WTC11 (cell line): ENCODE data around the gene STAMBP. TPM values are rescaled to one million over a fixed set of nuclear protein-coding genes. Genes with fewer than 3 reads are reported as not detected.

Experiments used
- ATAC-seq: fragments of 200-7000 bp; cut with Tn5 transposase; 2 replicates; pipeline ENCODE4 v1.10.0; 2021; ENCODE audit warnings: mild to moderate bottlenecking, moderate library complexity
- CTCF ChIA-PET: fragments of 300-600 bp; sonication (Branson Sonifier 250); formaldehyde crosslinking; loops from one replicate; lab custom pipeline; 2021; ENCODE audit warnings: antibody characterized with exemption; lab: Charles Lee
- POLR2A ChIA-PET: fragments of 350-600 bp; sonication (Branson Sonifier 250); formaldehyde crosslinking; loops from one replicate; lab custom pipeline; 2021; ENCODE audit warnings: antibody characterized with exemption; lab: Charles Lee
- DNase-seq: peaks from one replicate; pipeline ENCODE4 v3.0.0; 2021; ENCODE audit warnings: low spot score
- H3K27ac Mint-ChIP-seq: 2 replicates; pipeline ENCODE4 v1.8.0; 2021; ENCODE audit warnings: mixed read lengths
- H3K27me3 Mint-ChIP-seq: 2 replicates; pipeline ENCODE4 v1.8.0; 2021; ENCODE audit warnings: low read depth, mild to moderate bottlenecking, moderate library complexity, mixed read lengths
- H3K36me3 Mint-ChIP-seq: 2 replicates; pipeline ENCODE4 v1.8.0; 2021; ENCODE audit warnings: mixed read lengths
- H3K4me1 Mint-ChIP-seq: 2 replicates; pipeline ENCODE4 v1.8.0; 2022; ENCODE audit warnings: mixed read lengths
- H3K4me3 Mint-ChIP-seq: 2 replicates; pipeline ENCODE4 v1.8.0; 2021; ENCODE audit warnings: mild to moderate bottlenecking, moderate library complexity, mixed read lengths
- H3K9me3 Mint-ChIP-seq: 2 replicates; pipeline ENCODE4 v1.8.0; 2021; ENCODE audit warnings: mixed read lengths
- ESRRA ChIP-seq: sonication (generic); formaldehyde crosslinking; IDR thresholded peaks from 2 replicates; pipeline ENCODE4 v1.8.1; 2022; ENCODE audit warnings: mild to moderate bottlenecking, missing genetic modification reagents, borderline replicate concordance
- NFATC4 ChIP-seq: fragments of 250-450 bp; sonication (Bioruptor Pico); IDR thresholded peaks from 2 replicates; pipeline ENCODE4 v1.9.0; 2021; ENCODE audit warnings: mild to moderate bottlenecking
- RELA ChIP-seq: sonication (generic); formaldehyde crosslinking; IDR thresholded peaks from 2 replicates; pipeline ENCODE4 v1.8.1; 2022; ENCODE audit warnings: missing genetic modification reagents, mild to moderate bottlenecking, borderline replicate concordance
- SOX15 ChIP-seq: fragments of 250-450 bp; sonication (Bioruptor Pico); IDR thresholded peaks from 2 replicates; pipeline ENCODE4 v1.9.0; 2021; ENCODE audit warnings: mild to moderate bottlenecking
- TCF7 ChIP-seq: sonication (generic); formaldehyde crosslinking; IDR thresholded peaks from 2 replicates; pipeline ENCODE4 v1.8.0; 2022; ENCODE audit warnings: mild to moderate bottlenecking, low read depth, missing genetic modification reagents, moderate library complexity
- ZNF232 ChIP-seq: sonication (generic); formaldehyde crosslinking; IDR thresholded peaks from 2 replicates; pipeline ENCODE4 v1.8.0; 2022; ENCODE audit warnings: mild to moderate bottlenecking, missing genetic modification reagents
- ZNF317 ChIP-seq: sonication (generic); formaldehyde crosslinking; IDR thresholded peaks from 2 replicates; pipeline ENCODE4 v1.8.1; 2023; ENCODE audit warnings: low read depth, mild to moderate bottlenecking, moderate library complexity, missing genetic modification reagents, borderline replicate concordance
- total RNA-seq: library from RNA; stranded (reverse); gene quantifications from 3 replicates; pipeline ENCODE4 v1.2.3, GENCODE V29; 2021
- TF ChIP-seq, protein P1 (sequence below): sonication (generic); formaldehyde crosslinking; IDR thresholded peaks from 2 replicates; pipeline ENCODE4 v1.8.0; 2022; ENCODE audit warnings: missing genetic modification reagents
- TF ChIP-seq, protein P2 (sequence below): sonication (generic); formaldehyde crosslinking; IDR thresholded peaks from 2 replicates; pipeline ENCODE4 v1.8.1; 2023; ENCODE audit warnings: mild to moderate bottlenecking, missing genetic modification reagents, moderate library complexity
- TF ChIP-seq, protein P3 (sequence below): sonication (generic); formaldehyde crosslinking; conservative IDR thresholded peaks from 2 replicates; pipeline ENCODE4 v1.8.1; 2022; ENCODE audit warnings: mild to moderate bottlenecking, missing genetic modification reagents
- TF ChIP-seq, protein P4 (sequence below): sonication (generic); formaldehyde crosslinking; IDR thresholded peaks from 2 replicates; pipeline ENCODE4 v1.8.1; 2023; ENCODE audit warnings: mild to moderate bottlenecking, moderate library complexity, missing genetic modification reagents
- TF ChIP-seq, protein P5 (sequence below): fragments of 250-450 bp; sonication (Bioruptor Pico); IDR thresholded peaks from 2 replicates; pipeline ENCODE4 v1.9.0; 2021; ENCODE audit warnings: mild to moderate bottlenecking, borderline replicate concordance

Gene STAMBP
- total RNA-seq, 1 experiment from 2014 or later: 40.9 TPM

DNA sequence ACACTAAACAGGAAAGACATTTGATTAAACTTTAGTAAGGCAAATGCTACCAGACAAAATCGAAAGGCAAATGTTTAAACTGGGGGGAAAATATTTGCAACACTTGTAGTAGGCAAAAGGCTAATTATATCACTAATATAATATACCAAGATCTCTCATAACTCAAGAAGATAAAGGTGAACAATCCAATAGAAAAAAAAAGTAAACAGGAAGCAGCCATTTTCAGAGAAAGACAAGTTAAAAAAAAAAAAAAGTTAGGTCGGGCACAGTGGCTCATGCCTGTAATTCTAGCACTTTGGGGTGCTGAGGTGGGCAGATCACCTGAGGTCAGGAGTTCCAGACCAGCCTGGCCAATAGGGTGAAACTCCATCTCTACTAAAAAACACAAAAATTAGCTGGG lies 59.6 kb downstream of the STAMBP start (continued):
- TF ChIP-seq, protein P1, sequence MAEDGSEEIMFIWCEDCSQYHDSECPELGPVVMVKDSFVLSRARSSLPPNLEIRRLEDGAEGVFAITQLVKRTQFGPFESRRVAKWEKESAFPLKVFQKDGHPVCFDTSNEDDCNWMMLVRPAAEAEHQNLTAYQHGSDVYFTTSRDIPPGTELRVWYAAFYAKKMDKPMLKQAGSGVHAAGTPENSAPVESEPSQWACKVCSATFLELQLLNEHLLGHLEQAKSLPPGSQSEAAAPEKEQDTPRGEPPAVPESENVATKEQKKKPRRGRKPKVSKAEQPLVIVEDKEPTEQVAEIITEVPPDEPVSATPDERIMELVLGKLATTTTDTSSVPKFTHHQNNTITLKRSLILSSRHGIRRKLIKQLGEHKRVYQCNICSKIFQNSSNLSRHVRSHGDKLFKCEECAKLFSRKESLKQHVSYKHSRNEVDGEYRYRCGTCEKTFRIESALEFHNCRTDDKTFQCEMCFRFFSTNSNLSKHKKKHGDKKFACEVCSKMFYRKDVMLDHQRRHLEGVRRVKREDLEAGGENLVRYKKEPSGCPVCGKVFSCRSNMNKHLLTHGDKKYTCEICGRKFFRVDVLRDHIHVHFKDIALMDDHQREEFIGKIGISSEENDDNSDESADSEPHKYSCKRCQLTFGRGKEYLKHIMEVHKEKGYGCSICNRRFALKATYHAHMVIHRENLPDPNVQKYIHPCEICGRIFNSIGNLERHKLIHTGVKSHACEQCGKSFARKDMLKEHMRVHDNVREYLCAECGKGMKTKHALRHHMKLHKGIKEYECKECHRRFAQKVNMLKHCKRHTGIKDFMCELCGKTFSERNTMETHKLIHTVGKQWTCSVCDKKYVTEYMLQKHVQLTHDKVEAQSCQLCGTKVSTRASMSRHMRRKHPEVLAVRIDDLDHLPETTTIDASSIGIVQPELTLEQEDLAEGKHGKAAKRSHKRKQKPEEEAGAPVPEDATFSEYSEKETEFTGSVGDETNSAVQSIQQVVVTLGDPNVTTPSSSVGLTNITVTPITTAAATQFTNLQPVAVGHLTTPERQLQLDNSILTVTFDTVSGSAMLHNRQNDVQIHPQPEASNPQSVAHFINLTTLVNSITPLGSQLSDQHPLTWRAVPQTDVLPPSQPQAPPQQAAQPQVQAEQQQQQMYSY (CRISPR knock-in tag): no peak
- TF ChIP-seq ESRRA (CRISPR knock-in tag): no peak
- TF ChIP-seq RELA: no peak
- TF ChIP-seq, protein P2, sequence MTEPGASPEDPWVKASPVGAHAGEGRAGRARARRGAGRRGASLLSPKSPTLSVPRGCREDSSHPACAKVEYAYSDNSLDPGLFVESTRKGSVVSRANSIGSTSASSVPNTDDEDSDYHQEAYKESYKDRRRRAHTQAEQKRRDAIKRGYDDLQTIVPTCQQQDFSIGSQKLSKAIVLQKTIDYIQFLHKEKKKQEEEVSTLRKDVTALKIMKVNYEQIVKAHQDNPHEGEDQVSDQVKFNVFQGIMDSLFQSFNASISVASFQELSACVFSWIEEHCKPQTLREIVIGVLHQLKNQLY: no peak
- TF ChIP-seq TCF7 (CRISPR knock-in tag): no peak
- TF ChIP-seq, protein P3, sequence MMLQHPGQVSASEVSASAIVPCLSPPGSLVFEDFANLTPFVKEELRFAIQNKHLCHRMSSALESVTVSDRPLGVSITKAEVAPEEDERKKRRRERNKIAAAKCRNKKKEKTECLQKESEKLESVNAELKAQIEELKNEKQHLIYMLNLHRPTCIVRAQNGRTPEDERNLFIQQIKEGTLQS: no peak

DNA sequence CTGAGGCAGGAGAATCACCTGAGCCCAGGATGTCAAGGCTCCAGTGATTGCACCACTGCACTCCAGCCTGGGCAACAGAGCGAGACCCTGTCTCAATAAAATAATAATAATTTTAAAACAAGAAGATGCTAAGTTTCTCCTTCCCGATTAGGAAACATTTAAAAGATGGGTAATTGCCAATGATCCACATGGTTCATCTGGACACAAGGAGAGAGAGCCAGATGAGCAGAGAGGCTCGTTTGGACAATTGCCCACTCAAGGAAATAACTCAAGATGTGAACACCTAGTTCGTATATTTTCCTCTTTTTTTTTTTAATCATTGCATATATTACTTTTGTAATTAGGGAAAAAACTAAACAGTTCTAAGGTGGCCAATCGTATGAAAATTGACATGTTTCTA lies 60.4 kb downstream of the STAMBP start:
- no peaks in the 10 kb centered on the region; the same call in 1 of the 2 replicates for H3K27me3 Mint-ChIP-seq
- DNase-seq: no peak
- TF ChIP-seq NFATC4 (CRISPR knock-in tag) (no peak), SOX15 (no peak), ZNF317 (no peak), ZNF232 (CRISPR knock-in tag) (no peak)
- TF ChIP-seq, protein P4, sequence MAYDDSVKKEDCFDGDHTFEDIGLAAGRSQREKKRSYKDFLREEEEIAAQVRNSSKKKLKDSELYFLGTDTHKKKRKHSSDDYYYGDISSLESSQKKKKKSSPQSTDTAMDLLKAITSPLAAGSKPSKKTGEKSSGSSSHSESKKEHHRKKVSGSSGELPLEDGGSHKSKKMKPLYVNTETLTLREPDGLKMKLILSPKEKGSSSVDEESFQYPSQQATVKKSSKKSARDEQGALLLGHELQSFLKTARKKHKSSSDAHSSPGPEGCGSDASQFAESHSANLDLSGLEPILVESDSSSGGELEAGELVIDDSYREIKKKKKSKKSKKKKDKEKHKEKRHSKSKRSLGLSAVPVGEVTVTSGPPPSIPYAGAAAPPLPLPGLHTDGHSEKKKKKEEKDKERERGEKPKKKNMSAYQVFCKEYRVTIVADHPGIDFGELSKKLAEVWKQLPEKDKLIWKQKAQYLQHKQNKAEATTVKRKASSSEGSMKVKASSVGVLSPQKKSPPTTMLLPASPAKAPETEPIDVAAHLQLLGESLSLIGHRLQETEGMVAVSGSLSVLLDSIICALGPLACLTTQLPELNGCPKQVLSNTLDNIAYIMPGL (CRISPR knock-in tag): no peak
- TF ChIP-seq, protein P5, sequence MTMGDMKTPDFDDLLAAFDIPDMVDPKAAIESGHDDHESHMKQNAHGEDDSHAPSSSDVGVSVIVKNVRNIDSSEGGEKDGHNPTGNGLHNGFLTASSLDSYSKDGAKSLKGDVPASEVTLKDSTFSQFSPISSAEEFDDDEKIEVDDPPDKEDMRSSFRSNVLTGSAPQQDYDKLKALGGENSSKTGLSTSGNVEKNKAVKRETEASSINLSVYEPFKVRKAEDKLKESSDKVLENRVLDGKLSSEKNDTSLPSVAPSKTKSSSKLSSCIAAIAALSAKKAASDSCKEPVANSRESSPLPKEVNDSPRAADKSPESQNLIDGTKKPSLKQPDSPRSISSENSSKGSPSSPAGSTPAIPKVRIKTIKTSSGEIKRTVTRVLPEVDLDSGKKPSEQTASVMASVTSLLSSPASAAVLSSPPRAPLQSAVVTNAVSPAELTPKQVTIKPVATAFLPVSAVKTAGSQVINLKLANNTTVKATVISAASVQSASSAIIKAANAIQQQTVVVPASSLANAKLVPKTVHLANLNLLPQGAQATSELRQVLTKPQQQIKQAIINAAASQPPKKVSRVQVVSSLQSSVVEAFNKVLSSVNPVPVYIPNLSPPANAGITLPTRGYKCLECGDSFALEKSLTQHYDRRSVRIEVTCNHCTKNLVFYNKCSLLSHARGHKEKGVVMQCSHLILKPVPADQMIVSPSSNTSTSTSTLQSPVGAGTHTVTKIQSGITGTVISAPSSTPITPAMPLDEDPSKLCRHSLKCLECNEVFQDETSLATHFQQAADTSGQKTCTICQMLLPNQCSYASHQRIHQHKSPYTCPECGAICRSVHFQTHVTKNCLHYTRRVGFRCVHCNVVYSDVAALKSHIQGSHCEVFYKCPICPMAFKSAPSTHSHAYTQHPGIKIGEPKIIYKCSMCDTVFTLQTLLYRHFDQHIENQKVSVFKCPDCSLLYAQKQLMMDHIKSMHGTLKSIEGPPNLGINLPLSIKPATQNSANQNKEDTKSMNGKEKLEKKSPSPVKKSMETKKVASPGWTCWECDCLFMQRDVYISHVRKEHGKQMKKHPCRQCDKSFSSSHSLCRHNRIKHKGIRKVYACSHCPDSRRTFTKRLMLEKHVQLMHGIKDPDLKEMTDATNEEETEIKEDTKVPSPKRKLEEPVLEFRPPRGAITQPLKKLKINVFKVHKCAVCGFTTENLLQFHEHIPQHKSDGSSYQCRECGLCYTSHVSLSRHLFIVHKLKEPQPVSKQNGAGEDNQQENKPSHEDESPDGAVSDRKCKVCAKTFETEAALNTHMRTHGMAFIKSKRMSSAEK (CRISPR knock-in tag): no peak
- TF ChIP-seq, protein P2: no peak
- H3K4me3 Mint-ChIP-seq: no peak overlapping the region
- ChIA-PET POLR2A (no interaction called here), CTCF (no interaction called here)
- ATAC-seq: no peak
- no peaks in the 10 kb centered on the region for H3K36me3 Mint-ChIP-seq
- H3K27ac Mint-ChIP-seq: no peak overlapping the region
- no peaks in the 10 kb centered on the region for H3K9me3 Mint-ChIP-seq
- H3K4me1 Mint-ChIP-seq: peaks cover 4% of the 10 kb centered on the region
